Measurements from ENCODE around the gene REM1.

The REM1 gene

DNA sequence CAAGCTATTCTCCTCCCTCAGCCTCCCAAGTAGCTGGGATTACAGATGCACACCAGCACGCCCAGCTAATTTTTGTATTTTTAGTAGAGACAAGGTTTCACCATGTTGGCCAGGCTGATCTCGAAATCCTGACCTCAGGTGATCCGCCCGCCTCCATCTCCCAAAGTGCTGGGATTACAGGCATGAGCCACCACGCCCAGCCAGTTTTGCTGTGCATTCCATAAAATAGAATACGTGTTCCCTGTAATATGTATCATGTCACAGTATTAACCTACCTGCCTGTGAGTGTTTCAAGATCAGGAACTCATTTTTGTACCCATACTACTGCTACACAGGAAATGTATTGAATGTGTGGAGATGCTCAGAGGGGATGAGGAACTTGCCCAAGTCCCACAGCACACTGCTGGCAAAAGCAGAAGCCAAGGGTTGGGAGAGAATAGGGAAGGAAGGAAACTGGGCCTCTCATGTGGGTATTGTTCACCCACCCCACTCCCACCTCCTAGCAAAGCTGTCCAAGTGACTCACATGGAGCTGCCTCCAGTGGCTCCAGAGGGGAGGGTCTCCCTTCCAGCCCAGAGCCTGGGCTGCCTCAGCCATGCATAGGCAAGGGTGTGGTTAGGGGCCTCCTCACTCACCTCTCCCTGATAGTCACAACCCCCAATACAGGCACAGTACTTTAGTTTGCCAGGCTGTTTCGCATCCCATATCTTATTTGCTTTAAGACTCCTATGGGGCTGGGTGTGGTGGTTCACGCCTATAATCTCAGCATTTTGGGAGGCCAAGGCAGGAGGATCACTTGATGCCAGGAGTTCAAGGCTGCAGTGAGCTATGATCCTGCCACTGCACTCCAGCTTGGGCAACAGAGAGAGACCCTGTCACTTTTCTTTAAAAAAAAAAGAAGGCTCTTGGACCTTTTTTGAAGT, 48.5 kb downstream of the REM1 start:
- no peak for DNase-seq

DNA sequence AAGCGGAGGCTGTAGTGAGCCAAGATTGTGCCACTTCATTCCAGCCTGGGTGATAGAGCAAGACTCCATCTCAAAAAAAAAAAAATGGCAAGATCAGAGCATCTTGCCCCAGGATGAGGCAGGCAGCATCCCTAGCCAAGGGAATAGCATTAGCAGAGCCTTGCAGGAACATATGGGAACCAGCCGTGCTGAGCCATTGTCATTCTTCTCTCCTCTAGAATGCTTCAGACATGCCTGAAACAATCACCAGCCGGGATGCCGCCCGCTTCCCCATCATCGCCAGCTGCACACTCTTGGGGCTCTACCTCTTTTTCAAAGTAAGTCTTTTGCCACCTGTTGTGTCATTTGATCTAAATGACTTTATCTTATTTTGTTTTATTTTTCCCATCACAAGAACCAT, 52.2 kb downstream of the REM1 start:
- DNase-seq: no peak

Data from stimulated activated CD4-positive, alpha-beta T cell treated with anti-CD3 and anti-CD28 coated beads, Interleukin-15, amount 100 ng/mL, for 24 hours (primary cell).